ENCODE data around the gene SLC25A21.

Gene SLC25A21

GRCh38 chr14:36647417-36647823 lies 525.0 kb downstream of the SLC25A21 start:
- no peaks in the 10 kb centered on the region for H3K9me3 ChIP-seq (ENCODE audit: control insufficient read depth, low read length)
- H3K4me3 ChIP-seq (ENCODE audit: insufficient read depth, low read depth, low read length, poor library complexity, severe bottlenecking), result no peak overlapping the region
- H3K36me3 ChIP-seq (ENCODE audit: control insufficient read depth, insufficient read depth, low read length), result no peaks in the 10 kb centered on the region
- peaks cover 30% of the 10 kb centered on the region for H3K27me3 ChIP-seq (replicated peaks; ENCODE audit: control insufficient read depth, insufficient read depth, low read length, poor library complexity, severe bottlenecking)
- H3K27ac ChIP-seq (ENCODE audit: insufficient read depth, low read length, poor library complexity, severe bottlenecking), result no peak overlapping the region
- DNase-seq, result no peak
- no peaks in the 10 kb centered on the region for H3K4me1 ChIP-seq (ENCODE audit: control insufficient read depth, insufficient read depth, low read length, poor library complexity, severe bottlenecking)

GRCh38 chr14:36646664-36647416 lies 525.6 kb downstream of the SLC25A21 start:
- Histone ChIP-seq H3K4me3 (ENCODE audit: insufficient read depth, low read depth, low read length, poor library complexity, severe bottlenecking) (no peak overlapping the region), H3K4me1 (ENCODE audit: control insufficient read depth, insufficient read depth, low read length, poor library complexity, severe bottlenecking) (no peaks in the 10 kb centered on the region), H3K27me3 (replicated peaks; ENCODE audit: control insufficient read depth, insufficient read depth, low read length, poor library complexity, severe bottlenecking) (peaks cover 26% of the 10 kb centered on the region), H3K36me3 (ENCODE audit: control insufficient read depth, insufficient read depth, low read length) (no peaks in the 10 kb centered on the region), H3K27ac (ENCODE audit: insufficient read depth, low read length, poor library complexity, severe bottlenecking) (no peak overlapping the region), H3K9me3 (ENCODE audit: control insufficient read depth, low read length) (no peaks in the 10 kb centered on the region)
- no peak for DNase-seq

- no peaks in the 10 kb centered on the region for H3K36me3 ChIP-seq (ENCODE audit: control insufficient read depth, insufficient read depth, low read length)
- no peaks in the 10 kb centered on the region for H3K27me3 ChIP-seq (replicated peaks; ENCODE audit: control insufficient read depth, insufficient read depth, low read length, poor library complexity, severe bottlenecking)
- no peaks in the 10 kb centered on the region for H3K4me1 ChIP-seq (ENCODE audit: control insufficient read depth, insufficient read depth, low read length, poor library complexity, severe bottlenecking)
- DNase-seq, result no peak
- H3K9me3 ChIP-seq (ENCODE audit: control insufficient read depth, low read length), result no peaks in the 10 kb centered on the region
- H3K27ac ChIP-seq (ENCODE audit: insufficient read depth, low read length, poor library complexity, severe bottlenecking), result no peak overlapping the region
- no peak overlapping the region for H3K4me3 ChIP-seq (ENCODE audit: insufficient read depth, low read depth, low read length, poor library complexity, severe bottlenecking)
Observed at GRCh38 chr14:36633580-36633979, 538.8 kb downstream of the SLC25A21 start.

Data from effector memory CD4-positive, alpha-beta T cell (primary cell).